Limb (tissue), 2 donors: Measurements from ENCODE around the gene PRKN.

Experiments
- DNase-seq, 2 donors: peaks; one replicate each; pipeline ENCODE4 v3.0.0-alpha.2; 2016; ENCODE audit errors: extremely low spot score in 2 of 2

The PRKN gene

GRCh38 chr6:162140251-162140852, 587.2 kb downstream of the PRKN start:
- no peak for DNase-seq

GRCh38 chr6:162125659-162126058, 601.9 kb downstream of the PRKN start:
- no peak for DNase-seq

DNA sequence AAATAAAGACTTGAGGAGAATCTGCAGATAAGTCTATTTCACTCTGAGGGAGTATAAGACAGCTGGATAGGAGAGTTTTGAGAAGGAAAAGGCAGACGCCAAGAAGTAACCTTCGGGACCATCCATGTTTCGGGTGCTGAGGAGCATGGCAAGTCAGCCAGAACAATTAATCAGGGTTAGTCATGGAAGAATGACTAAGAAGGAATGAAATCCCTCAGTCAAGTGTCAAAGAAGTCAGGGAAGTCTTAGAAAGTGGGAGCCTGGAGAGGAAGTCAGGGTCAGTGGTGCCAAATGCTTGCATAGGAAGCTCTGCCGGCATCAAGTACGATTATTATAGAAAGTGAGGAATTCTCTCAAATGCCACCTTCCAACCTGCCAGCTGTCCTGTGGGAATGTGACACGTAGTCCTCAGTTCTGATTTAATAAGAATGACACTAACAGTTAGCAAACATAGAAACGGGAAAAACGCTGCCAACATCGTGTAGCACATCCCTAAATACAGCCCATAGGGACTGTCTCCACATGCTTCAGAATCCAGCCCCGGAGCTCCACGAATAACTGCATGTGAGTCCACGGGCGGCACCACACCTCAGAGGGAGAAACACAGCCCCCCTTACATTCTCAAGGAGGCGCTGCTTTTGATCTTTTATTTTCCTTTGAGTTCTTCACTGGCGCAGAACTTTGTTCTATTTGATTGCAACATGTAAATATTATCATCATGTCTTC, 602.7 kb downstream of the PRKN start:
- DNase-seq: no peak

GRCh38 chr6:162123797-162124196, 603.8 kb downstream of the PRKN start:
- no peak for DNase-seq

- DNase-seq: peak; percentile 29 to 58
Observed at GRCh38 chr6:162119341-162119740, 608.2 kb downstream of the PRKN start.

- no peak for DNase-seq
Observed at GRCh38 chr6:162118706-162119105, 608.9 kb downstream of the PRKN start.

DNA sequence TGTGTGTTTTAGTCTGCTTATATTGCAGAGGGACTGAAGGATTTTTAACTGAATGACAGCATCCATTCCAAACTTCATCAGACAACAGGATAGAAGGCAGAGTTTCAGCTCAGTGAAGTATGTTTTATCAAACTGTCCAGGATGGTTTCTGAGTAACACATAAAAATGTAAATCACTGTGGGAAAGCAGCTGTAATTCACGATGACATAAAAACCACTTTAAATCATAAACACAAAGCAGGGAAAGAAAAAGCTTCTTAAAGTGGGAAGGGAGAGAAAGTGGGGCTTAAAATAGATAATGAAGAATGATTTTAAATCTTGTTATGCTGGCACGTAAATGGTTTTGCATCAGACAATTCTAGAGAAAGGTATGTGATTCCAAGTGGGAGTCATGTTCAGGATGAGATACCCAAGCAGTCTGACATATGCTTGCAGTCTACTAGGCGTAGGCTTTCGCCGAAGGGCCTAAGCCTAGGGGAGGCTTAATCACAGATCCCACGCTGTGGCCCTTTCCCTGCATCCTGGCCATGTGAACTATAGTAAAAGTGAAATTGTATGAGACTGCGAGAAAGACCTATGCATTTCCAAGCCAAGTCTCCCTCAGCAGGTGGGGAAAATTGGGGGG, 610.6 kb downstream of the PRKN start:
- no peak for DNase-seq

GRCh38 chr6:162109480-162110050, 618.0 kb downstream of the PRKN start:
- DNase-seq: no peak

DNA sequence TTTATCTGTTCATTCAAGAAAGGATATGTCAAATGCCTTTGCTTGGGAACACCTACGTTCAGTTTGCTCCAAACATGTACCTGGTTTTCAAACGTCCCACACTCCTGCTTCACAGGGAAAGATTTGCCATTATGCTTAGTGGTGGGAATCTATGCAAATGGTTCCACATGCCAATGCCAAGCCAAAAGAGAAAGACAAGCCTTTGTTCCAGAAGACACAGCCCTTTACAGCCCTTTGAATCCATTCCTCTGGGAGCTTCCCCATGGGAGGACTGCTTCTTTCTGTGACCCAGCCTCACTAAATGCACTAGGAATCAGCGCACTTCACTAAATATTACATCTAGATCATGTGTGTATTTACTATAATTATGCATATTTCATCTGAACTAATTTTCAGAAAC, 619.5 kb downstream of the PRKN start:
- DNase-seq: no peak

DNA sequence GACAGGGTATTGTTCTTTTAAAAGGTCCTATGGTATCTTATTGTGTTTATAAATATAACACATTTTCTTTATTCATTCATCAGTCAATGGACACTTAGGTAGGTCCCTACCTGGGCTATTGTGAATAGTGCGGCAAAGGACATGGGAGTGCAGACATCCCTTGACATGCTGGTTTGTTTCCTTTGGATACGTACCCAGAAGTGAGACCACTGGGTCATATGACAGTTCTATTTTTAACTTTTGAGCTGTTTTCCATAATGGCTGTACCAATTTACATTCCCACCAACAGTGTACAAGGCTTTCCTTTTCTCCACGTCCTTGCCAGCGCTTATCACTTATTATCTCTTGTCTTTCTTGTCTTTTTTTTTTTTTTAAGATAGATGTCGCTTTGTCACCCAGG, 627.5 kb downstream of the PRKN start:
- no peak for DNase-seq

- DNase-seq: no peak
Observed at GRCh38 chr6:162099685-162100084, 627.9 kb downstream of the PRKN start.

DNA sequence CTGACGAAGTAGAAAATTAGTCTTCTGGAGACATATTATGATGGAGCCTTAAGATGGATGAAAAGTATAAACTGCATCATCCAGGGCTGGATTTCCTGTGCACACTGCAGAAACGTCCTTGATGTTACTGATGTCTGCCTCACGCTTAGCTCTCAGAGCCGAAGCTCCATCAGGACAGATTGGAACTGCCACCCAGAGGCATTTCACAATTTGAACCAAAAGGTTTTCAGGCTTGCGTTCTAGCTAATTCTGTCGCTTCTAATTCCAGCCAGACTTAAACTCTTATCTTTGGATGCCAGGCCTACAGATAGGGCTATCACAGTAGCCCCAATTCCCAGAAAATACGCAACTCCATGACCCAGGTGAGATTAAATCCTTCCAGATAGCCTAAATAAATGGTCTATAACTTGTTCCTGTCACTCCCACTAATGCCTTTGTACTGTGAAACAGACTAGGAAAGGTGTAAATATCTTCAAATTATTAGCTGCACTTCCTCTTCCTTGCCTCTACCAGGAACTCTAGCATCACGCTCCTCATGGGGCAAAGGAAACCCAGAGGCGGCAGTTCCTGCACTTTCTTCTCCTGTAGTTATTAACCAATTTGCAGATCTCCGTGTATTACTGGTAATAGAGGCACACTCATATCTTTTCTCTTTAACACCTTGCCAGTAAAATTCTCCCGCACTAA, 634.6 kb downstream of the PRKN start:
- DNase-seq: no peak

DNA sequence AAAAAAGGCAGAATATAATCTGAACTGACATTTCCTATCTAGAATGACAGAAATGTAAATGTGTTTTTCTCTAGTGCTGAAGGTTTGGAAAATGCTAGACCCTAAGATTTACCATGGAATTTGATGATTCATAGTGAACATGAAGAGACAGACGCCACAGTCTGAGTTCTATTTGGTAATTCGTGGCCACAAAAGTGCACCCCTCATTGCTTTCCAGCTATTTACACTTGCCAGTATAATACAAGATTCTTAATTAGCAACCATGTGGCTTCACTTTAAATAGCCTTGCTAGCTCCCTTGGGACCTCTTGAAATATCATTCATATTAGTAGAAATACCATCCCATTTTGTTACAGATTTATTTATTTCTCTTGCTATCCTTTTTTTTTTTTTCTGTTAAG, 636.8 kb downstream of the PRKN start:
- DNase-seq: no peak

DNA sequence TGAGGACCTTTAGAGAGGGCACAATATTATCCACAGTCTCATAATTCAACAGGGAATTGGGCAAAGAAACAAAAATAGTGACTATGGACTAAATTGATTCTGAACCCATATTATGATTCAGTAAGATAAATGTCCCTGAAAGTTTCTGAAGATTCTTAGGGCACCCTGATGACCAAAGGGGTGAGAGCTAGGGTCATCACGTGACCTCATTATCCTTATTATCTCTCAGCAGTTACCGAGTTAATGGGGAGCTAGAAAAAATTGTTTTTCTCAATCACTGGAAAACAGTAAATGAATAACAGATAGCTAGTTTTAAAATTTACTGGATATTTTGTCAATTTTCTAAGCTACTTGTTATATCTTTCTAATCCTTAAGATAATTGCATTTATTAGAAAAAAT, 639.5 kb downstream of the PRKN start:
- DNase-seq: no peak

GRCh38 chr6:162085561-162085960, 642.0 kb downstream of the PRKN start:
- DNase-seq: no peak

GRCh38 chr6:162082520-162082919, 645.0 kb downstream of the PRKN start:
- no peak for DNase-seq

DNA sequence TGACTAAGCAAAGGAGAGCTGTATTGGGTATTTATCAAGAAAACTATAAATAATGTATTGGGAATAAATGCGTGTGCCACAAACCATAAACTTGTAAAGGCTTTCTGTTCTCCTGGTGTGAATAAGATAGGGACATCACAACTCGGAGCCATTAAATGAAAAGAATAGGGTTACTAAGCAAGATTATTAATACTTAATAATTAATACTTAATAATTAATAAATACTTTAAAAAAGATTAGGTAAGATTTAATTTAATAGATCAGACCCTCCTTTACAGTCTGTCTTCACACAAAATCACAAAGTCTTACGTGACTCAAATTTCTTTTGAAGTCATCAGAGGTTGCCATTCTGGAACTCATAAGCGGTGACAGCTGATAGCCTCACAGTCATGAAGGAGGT, 648.9 kb downstream of the PRKN start:
- DNase-seq: no peak

DNA sequence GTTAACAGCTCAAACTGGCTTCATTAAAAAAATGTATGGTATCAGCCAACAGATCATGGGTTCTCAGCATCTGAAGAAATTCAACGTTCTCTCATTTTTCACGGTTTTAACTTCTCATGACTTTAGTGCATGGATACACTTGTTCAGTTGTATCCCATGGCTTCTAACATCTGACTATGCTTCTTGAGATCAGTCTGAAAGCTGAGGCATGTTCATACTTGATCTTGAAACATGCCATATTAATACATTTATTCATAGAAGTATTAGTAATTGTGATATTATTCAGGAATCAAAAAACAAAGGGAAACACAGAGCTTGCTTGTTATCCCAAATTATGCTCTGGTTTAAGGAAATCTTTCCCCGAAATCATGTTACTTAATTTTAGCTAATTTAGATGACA, 649.4 kb downstream of the PRKN start:
- no peak for DNase-seq

- DNase-seq: no peak
Observed at GRCh38 chr6:162076816-162077215, 650.8 kb downstream of the PRKN start.

DNA sequence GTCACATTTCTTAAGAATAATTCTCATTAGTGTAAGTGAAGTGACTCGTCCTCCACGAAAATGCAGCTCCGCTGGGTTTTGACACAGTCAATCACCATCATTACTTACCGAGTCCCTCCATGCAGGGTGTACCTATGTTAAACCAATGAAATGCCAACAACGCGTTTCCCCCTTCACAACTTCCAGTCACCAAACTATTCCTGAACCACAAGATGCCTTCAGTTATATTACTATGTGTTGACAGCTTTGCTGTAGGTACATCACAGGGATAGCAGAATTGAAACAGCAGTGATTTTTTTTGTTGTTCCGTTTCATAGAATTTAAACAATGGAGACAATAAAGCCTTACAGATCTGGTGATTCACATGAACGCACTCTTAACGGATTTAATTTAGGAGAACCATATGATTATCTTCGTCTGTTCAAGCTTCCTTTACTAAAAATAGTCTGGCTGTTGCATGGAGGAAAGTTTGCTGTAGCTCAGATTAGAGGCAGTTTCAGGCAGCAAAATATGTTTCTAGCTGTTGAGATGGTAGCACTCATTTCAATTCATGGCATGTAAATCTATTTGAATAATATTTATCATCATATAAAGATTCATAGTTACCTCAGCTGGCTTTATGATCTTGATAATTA, 652.8 kb downstream of the PRKN start:
- no peak for DNase-seq

DNA sequence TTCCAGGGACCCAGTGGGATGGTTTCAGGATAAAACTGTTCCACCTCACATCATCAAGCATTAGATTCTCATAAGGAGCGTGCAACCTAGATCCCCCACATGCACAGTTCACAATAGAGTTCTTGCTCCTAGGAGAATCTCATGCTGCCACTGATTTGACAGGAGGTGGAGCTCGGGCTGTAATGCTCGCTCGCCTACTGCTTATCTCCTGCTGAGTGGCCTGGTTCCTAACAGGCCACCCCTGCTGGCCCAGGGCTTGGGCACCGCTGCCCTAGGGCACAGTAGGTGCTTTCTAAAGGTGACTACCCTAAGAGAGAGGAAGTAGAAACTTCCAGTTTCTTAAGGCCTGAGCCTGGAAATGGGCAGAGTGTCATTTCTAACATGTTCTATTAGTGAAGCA, 656.9 kb downstream of the PRKN start:
- no peak for DNase-seq

GRCh38 chr6:162069995-162070394, 657.6 kb downstream of the PRKN start:
- DNase-seq: no peak
